CD4-positive, alpha-beta T cell treated with Interleukin-21 for 1 hour (primary cell): ENCODE measurements around the gene FZD2.

Experiments used
- DNase-seq: peaks from one replicate; pipeline ENCODE4 v3.0.0-alpha.2; 2020

Gene FZD2

GRCh38 chr17:44610331-44610730, 53.0 kb downstream of the FZD2 start:
- DNase-seq, result no peak
